GM19397 (cell line): Measurements from ENCODE around the gene YES1.
A peak's percentile ranks its signal among the peaks of the same experiment; 100 is the strongest.
"Not testable (repeated sequence)": the region's sequence is repeated elsewhere in the genome, so short reads cannot be mapped to it uniquely, and the experiment has no call there.

ENCODE experiments used
- ATAC-seq: cut with Tn5 transposase; IDR thresholded peaks from one replicate; pipeline ENCODE4 v1.9.1; 2021; ENCODE audit warnings: mild to moderate bottlenecking, moderate library complexity; ENCODE audit not compliant: unreplicated experiment

The YES1 gene

DNA sequence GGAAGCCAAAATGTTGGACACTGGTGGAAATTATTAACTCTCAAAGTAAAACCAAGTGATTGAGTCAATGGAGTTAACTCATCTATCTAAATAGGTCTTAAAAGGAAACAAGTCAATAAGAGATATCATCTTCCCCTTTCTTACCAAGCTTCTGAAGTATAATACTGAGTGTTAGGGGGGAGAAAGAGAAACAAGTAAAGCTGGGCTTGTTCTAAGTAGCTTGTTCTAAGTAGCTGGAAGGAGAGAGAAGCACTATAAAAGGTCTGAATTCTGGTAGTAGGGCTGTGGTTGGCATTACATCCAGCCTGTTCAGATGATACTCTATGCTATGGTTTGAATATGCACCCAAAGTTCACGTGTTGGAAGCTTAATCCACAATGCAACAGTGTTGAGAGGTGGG is 26.8 kb downstream of the YES1 start:
- ATAC-seq: no peak

DNA sequence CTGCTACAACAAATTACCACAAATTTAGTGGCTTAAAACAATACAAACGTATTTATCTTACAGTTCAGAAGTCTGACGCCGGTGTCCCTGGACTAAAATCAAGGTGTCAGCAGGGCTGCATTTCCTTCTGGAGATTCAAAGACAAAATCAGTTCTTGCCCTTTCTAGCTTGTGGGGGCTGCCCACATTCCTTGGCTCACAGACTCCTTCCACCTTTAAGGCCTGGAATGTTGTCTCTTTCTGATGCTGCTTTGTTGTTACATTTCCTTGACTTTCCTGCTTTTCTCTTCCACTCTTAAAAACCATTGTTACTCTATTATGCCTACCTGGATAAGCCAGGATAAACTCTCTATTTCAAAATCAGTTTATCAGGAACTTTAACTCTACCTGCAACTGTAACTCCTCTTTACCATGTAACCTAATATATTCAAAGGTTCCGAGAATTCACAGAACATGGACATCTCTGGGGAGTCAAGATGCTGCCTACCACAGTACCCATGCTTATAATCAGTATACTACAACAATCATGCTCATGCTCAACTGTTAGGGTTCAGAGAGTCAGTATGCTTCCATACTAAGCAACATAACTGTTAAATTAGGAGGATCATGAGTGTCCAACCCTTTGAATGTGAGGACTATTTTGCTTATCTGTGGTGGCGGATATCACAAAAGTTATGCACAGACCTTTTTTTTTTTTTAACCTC is 27.4 kb downstream of the YES1 start:
- no peak for ATAC-seq

DNA sequence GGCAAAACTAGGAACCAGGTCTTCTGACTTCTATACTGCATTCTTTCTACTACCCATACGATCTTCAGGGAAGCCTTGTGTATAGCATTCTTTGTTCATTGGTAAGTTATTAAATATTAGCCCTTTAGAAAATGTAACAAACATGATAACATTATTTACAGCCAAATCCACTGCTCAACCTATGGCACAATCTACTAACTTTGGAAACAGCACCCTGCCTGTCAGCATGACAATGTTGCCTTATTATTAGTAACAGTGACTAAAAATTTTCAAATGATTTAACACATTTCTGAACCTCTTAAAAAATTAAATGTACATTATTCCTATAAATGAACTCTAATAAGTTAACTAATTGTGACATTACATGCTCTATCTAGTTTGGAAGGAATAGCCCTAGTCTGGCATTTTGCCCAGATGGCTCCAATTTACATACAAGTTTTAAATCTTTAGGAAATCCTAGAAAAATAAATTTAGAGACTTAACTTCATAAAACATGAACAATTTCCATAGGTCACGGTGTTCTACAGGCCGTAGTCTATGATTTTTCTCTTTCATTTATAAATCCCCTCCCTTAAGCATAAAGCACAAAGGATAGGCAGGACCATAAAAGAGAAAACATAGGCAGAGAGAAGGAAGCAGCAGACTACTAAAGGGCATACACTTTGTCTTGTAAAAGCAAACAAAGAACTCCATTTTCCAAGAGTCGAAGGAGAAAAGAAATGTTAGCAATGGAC is 33.7 kb downstream of the YES1 start:
- ATAC-seq: no peak

DNA sequence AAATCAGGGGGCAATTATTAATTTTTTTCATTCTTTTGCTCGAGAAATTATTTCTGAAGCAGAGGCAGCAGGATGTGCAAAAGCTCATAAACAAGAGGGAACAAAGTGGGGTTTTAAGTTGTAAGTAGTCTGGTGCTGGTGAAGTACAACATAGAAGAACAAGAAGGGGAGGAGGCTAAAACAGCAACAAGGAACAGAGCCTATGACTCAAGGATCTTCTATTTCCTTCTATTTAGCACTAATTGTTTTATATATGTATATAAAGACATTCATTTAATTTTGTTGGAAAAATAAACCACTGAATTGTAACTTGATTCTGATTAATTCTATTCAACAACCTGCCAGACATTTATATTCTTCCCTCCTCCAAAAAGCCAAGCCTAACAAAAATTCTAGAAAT is 35.0 kb downstream of the YES1 start:
- ATAC-seq: no peak

DNA sequence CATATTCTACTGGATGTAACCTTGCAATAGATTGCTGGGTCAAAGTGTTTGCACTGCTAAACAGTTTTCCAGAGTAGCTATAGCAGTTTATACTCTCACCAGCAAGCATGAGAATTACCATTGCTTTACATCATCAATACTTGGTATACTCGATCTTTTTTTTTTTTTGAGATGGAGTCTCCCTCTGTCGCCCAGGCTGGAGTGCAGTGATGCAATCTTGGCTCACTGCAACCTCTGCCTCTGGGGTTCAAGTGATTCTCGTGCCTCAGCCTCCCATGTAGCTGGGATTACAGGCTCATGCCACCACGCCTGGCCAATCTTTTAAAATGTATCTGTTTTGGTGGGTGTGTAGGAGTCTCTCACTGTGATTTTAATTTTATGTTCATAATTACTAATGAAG is 36.0 kb downstream of the YES1 start:
- ATAC-seq: not testable (repeated sequence)

DNA sequence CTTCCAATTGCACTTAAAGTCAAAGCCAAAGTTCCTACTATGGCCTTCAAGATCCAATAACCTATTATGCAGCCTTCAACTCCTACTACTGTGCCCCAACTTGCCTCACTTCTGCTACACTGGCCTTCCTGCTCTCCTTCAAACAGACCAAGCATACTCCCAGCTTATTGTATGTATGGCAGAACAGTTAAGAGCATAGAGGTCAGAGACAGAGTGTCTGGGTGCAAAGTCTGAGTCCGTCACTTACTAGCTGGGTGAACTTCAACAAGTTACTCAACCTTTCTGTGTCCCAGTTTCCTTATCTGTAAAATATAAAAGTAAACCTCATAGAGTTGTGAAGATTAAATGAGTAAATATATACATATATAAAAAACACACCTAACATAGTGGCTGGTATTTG is 37.2 kb downstream of the YES1 start:
- ATAC-seq: no peak

DNA sequence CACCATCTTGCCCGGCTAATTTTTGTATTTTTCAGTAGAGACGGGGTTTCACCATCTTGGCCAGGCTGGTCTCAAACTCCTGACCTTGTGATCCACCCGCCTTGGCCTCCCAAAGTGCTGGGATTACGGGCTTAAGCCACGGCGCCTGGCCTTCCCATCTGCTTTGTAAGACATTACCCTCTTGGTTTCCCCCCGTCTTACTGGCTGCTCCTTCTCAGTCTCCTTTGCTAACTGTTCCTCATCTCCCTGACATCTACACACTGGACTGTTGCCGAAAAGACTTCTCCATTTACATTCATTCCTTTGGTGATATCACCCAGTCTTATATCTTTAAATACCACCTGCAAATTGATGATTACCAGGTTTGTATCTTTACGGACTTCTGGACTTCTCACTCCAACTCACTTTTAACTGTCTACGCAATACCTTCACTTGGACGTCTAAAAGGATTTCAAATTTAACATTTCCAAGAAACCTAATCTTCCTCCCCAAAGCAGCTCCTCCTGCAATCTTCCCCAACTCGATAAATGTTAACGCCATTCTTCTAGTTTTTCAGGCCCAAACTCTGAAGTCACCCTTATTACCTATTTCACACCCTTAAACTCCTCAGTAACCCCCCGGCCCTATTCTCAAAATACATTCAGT is 37.9 kb downstream of the YES1 start:
- no peak for ATAC-seq

DNA sequence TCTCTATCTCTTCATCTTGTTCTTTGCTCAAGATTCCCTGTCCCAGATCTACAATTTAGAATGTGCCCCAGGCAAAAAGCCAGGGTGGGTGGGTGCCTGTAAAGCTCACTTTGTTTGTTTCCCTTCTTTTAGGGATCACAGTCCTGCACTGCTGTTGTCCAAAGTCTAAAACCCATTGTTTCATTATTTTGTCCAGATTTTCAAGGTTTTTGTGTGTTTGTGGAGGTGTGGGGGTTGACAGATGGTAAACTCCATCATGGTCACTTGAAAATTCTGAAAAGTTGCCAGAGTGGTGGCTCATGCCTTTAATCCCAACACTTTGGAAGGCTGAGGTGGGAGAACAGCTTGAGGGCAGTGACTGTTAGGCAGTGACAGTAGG is 41.5 kb downstream of the YES1 start:
- ATAC-seq: no peak

DNA sequence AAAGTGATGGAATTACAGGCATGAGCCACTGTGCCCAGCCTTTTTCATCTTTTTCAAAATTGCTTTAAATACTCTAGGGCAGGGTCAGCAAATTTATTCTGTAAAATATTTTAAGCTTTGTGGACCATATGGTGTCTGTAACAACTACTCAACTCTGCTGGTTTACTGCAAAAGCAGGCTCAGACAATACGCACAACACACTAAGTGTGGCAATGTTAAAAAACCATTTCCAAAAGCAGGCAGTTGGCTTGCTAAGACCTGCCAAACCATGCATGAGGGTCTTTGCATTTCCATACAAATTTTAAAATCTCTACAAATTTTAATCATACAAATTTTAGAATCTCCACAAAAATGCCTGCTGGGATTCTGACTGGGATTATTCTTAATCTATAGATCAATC is 44.1 kb downstream of the YES1 start:
- ATAC-seq: no peak

DNA sequence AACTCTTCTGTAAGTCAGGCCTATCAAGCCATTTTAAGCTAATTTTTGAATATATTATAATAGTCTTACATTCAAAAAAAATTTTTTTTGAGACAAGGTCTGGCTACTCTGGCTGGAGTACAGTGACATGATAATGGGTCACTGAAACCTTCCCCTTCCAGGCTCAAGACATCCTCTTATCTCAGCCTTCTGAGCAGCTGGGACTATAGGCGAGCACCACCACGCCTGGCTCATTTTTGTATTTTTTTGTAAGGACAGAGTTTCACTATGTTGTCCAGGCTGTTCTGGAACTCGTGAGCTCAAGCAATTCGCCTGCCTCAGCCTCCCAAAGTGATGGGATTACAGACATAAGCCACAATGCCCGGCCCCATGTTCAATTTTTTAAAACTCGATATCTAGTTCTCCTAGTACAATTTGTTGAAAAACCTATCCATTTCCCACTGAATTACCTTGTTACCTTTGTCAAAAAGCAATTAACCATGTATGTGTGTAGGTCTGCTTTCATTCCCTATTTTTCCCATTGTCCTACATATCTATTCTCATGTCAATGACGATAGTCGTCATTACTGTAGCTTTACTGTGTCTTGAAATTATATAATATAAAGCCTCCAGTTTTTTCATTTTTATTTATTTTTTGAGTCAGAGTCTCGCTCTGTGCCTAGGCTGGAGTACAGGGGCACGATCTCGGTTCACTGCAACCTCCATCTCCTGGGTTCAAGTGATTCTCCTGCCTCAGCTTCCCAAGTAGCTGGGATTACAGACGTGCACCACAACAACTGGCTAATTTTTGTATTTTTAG is 44.8 kb downstream of the YES1 start:
- ATAC-seq: no peak

DNA sequence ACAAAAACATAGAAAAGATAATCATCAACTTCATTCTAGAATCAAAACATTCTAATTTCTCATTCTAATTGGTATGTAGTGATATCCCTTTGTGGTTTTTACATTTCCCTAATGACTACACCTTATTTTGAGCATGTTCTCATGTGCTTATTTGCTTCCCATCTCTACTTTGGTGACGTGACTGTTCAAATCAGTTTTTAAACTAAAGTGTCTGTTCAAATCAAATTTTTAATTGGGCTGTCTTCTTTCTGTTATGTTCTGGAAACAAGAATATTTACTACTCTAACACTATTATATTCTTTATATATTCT is 45.5 kb downstream of the YES1 start:
- ATAC-seq: no peak

DNA sequence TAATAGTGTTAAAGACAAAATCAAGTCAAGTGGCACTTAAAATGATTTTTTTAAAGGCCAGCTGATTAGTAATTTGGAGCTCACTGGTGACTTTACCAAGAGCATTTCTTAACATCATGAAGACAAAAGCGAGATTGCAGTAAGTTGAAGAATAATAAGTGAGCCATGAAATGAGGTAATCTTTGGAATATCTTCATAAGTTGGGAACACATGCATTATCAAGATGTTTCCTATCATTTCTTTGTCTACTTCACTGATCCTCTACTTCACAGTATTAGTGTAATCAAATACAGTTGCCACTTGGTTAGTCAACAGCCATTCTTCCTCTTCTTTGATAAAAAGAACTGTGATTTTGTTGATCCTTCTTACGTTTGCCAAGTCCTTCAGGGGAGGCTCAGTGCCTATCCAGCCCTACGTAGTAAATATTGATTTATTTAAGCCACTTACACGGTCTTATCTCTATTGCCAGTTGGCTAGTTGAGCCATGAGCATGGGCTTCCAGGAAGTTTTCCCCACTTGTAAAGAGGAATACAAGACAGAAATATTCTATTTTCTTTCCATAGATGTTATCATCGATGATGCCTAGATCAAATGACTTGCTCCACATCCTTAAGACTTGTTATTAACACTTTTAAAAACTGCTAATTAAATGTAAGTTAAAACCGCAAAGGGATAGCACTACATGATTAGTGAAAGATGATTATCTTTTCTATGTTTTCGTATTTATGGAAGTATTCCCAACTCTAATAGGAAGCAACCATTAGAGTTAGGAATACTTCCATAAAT is 46.1 kb downstream of the YES1 start:
- no peak for ATAC-seq

DNA sequence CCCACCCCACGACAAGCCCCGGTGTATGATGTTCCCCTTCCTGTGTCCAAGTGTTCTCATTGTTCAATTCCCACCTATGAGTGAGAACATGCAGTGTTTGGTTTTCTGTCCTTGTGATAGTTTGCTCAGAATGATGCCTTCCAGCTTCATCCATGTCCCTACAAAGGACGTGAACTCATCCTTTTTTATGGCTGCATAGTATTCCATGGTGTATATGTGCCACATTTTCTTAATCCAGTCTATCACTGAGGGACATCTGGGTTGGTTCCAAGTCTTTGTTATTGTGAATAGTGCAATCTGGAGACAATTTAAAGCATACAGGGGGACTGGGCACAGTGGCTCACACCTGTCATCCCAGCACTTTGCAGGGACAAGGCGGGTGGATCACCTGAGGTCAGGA is 52.2 kb downstream of the YES1 start:
- ATAC-seq: not testable (repeated sequence)

DNA sequence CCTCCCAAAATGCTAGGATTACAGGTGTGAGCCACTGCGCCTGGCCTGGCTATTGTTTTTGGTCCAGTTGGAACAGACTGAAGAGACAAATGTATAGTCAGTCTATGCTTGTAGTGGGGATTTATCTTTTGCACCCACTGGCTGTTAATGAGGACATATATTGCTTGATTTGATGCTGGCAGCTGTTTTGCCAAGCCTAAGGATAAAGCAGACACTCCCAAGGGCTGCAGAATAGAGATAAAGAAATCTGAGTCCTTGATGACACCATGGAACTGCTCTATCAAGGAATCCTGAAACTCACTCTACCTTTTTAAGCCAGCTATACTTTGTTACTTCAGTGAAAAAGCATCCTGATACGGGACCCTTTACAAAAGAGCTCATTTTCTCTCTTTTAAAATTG is 56.5 kb downstream of the YES1 start:
- ATAC-seq: no peak

DNA sequence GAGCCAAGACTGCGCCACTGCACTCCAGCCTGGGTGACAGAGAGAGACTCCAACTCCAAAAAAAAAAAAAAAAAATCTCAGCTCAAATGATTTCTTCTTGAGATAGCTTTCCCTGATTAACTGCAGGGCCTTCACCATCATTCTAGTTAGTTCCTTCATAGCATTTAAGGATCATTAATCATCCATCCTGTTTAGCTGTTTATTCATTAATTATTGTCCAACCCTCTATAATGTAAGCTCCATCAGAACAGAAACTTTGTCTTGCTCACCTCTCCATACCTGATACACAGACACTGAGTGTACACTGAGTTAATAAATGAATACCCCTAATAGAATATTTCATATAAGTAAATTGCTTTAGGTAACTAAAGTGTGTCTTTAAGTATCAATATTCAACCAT is 57.4 kb downstream of the YES1 start:
- no peak for ATAC-seq

DNA sequence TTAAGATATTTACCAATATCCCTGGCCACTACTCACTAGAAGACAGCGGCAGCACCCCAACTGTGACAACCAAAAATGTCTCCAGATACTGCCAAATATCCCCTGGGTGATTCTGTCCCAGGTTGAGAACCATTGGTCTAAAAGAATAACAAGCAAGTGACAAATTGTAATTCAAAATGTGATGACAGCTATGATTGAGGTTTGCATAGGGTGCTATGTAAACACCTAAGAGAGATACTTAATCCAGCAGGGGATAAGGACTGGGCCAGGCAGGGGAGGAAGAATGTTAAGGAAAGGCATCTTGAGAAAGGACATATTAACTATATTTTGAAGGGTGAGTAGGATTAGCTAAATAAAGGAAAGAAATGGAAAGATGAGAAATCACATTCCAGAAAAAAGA is 61.6 kb downstream of the YES1 start:
- no peak for ATAC-seq

DNA sequence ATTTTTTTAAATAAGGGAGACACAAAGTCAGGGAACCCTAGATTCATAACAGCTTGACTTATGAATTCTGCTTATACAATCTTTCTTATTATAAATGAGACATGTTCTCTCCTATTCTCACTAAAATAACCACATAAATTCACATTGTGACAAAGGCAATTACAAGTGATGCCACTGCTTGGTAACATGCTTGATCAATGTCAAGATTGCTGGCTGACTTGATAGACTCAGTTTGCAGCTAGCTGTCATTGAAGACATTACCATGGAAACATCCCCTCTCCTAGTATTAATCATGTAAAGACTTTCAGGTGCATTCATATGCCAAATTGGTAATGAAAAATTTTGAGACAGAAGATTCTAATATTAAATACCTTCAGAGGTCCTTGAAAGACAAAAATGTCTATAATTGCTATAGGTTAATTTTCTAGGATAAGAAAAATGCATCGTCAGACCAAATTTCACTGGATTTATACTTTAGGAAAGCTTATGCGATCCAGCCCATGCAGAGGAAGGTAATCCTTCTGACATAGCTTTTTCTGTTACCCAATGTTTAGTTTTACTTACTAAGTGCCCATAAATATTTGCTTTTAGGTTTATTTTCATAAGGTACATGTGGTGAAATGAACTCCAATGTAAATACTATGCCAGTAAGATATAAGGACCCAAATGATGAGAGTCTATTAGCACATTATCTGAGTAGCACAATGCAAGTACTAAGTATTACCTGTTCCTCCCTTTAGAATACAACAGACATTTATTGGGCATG is 67.0 kb downstream of the YES1 start:
- ATAC-seq: no peak

DNA sequence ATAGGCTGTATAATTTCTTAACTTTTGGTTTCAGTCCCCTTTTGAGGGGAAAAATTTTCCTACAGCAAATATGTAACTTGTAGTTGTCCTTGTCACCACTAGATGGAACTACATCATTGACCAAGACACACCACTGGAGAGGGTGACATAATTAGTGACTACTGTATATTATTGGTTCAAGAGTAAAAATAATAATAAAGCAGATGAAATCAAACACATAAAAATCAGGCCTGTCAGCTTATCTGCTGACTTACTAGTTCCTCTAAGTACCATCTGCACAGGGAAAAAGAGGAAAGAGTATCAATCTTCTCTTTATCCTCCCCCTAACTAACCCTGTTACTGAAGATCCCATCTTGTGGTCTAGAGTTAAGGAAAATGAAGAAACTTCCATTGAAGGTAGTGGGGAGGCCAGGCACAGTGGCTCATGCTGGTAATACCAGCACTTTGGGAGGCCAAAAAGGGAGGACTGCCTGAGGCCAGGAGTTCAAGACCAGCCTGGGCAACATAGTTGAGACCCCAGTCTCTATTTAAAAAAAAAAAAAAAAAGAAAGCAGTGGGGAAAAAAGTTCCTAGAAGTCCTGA is 70.0 kb downstream of the YES1 start:
- peak; percentile 81 for ATAC-seq

DNA sequence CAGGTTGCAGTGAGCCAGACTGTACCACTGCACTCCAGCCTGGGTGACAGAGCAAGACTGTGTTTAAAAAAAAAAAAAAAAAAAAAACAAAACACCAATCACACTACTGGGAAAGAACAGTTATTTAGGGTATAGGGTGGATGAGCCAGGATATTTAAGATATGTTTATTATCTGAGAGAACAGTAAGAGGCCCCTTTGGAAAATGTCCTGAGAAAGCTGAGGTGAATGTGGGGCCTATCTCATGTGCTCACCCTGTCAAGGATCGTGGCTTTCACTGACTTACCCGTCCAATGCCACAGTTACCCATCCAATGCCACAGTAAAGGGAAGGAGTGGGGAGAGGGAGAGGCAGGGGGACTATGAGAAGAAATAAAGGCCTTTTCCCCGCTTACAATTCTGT is 79.7 kb downstream of the YES1 start:
- ATAC-seq: no peak

DNA sequence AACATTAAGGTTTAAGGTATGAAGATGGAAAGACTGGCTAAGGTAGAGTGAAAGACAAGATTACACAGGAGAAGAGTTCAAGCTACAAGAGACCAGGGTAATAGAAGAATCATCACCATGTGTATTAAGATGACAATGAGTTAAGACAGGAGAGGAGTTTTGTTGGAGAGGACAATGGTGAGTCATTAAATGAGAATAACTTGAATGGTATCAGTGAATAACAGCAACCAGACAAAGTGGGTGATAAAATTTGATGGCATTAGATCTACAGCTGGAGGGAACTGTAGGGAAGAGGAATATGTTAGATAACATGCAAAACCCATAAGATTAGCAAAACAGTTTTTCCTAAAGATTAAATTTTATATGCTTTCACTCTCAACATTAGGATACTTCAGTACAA is 80.9 kb downstream of the YES1 start:
- no peak for ATAC-seq
